Left lung (tissue), 10 donors: Measurements from ENCODE around the gene STXBP5L. TPM values are rescaled to one million over a fixed set of nuclear protein-coding genes. Genes with fewer than 3 reads are reported as not detected.
A peak's percentile ranks its signal among the peaks of the same experiment; 100 is the strongest.
"Not testable (repeated sequence)": the region's sequence is repeated elsewhere in the genome, so short reads cannot be mapped to it uniquely, and the experiment has no call there.

Source experiments
- ATAC-seq: fragments of 200-7000 bp; cut with Tn5 transposase; one replicate; pipeline ENCODE4 v1.9.1; 2020; ENCODE audit warnings: moderate library complexity
- DNase-seq, 4 donors: peaks; one replicate each; pipeline ENCODE4 v3.0.0-alpha.2; 2013 to 2020
- H3K27ac ChIP-seq, 2 donors: fragments of 200-600 bp; sonication (generic) in 1 of 2; one replicate each; pipeline versions ENCODE4 v1.5.0 to v1.8.0; 2020 to 2021
- H3K27me3 ChIP-seq, 2 donors: fragments of 200-600 bp; sonication (generic) in 1 of 2; one replicate each; pipeline versions ENCODE4 v1.5.0 to v1.8.0; 2020 to 2021
- H3K36me3 ChIP-seq, 2 donors: fragments of 200-600 bp; sonication (generic) in 1 of 2; one replicate each; pipeline versions ENCODE4 v1.5.0 to v1.8.0; 2020 to 2021
- H3K4me1 ChIP-seq, 2 donors: fragments of 200-600 bp; one replicate each; pipeline ENCODE4 v1.8.0; 2021
- H3K4me3 ChIP-seq, 2 donors: fragments of 200-600 bp; sonication (generic) in 1 of 2; one replicate each; pipeline versions ENCODE4 v1.5.0 to v1.8.0; 2020 to 2021; ENCODE audit warnings: mild to moderate bottlenecking in 1 of 2
- H3K9me3 ChIP-seq, 2 donors: fragments of 200-600 bp; sonication (generic) in 1 of 2; one replicate each; pipeline versions ENCODE4 v1.5.0 to v1.8.0; 2020 to 2021
- intact Hi-C, 2 donors: fragments of 100-400 bp; cut with DNase I; formaldehyde crosslinking; loops; one replicate each; pipeline versions ENCODE4 v1.11.2 to v1.14.2; 2022
- polyA plus RNA-seq, 6 donors: library from polyadenylated mRNA; unstranded; fragments of 120-200 nt; gene quantifications; one replicate each; pipeline ENCODE4 v1.2.1, GENCODE V29; 2013; ENCODE audit not compliant: insufficient read length in 6 of 6
- total RNA-seq, 2 donors: library from RNA; stranded (reverse); fragmentation: NEBNext Ultra II Directional; extraction: Animal tissue kit (Norgen Biotek cat#: 25700); gene quantifications; one replicate each; pipeline ENCODE4 v1.2.1, GENCODE V29; 2021
- TF ChIP-seq, protein P1 (sequence below), 2 donors: fragments of 200-600 bp; sonication (generic) in 1 of 2; IDR thresholded peaks; one replicate each; pipeline versions ENCODE4 v1.5.0 to v1.8.0; 2021; ENCODE audit warnings: antibody characterized with exemption in 2 of 2
- donor health status: DM: no; HTN: yes; CAD: no.
- donor health status: DM: no; HTN: no; CAD: no.

Gene STXBP5L
- total and polyA plus RNA-seq, 8 donors = 0.14 to 0.41 (median 0.17) TPM; not detected in 2

DNA sequence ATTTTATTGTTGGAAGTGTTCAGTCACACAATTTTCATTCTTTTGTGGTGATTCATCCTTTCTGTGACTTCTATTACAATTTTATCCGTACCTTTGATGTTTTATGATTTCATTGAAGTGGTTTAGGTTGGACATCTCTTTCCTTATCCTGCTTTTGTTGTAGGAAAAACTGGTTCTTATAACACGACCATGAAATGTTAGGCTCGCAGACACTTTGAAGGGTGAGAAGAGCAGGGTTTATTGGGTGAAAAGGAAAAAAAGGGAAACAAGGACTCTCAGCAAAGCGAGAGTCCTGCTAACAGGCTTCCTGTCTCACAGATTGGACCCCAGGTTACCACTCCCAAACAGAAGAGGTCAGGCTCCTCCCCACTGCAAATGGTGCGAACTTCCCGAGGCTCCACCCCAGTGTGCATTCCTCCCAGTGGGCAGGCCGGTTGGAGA lies 257.4 kb downstream of the STXBP5L start:
- Histone ChIP-seq H3K27me3 (no peaks in the 10 kb centered on the region), H3K4me3 (no peak overlapping the region), H3K4me1 (no peaks in the 10 kb centered on the region), H3K27ac (no peak overlapping the region), H3K36me3 (no peaks in the 10 kb centered on the region), H3K9me3 (peaks cover 0 to 14% of the 10 kb centered on the region in 2 donors)
- TF ChIP-seq, protein P1, sequence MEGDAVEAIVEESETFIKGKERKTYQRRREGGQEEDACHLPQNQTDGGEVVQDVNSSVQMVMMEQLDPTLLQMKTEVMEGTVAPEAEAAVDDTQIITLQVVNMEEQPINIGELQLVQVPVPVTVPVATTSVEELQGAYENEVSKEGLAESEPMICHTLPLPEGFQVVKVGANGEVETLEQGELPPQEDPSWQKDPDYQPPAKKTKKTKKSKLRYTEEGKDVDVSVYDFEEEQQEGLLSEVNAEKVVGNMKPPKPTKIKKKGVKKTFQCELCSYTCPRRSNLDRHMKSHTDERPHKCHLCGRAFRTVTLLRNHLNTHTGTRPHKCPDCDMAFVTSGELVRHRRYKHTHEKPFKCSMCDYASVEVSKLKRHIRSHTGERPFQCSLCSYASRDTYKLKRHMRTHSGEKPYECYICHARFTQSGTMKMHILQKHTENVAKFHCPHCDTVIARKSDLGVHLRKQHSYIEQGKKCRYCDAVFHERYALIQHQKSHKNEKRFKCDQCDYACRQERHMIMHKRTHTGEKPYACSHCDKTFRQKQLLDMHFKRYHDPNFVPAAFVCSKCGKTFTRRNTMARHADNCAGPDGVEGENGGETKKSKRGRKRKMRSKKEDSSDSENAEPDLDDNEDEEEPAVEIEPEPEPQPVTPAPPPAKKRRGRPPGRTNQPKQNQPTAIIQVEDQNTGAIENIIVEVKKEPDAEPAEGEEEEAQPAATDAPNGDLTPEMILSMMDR (IDR thresholded peaks at IDR 0.05) = no peak
- ATAC-seq (no peak), DNase-seq (peak in 1 of 4 donors; percentile 31)
- intact Hi-C loops = no loop called here

DNA sequence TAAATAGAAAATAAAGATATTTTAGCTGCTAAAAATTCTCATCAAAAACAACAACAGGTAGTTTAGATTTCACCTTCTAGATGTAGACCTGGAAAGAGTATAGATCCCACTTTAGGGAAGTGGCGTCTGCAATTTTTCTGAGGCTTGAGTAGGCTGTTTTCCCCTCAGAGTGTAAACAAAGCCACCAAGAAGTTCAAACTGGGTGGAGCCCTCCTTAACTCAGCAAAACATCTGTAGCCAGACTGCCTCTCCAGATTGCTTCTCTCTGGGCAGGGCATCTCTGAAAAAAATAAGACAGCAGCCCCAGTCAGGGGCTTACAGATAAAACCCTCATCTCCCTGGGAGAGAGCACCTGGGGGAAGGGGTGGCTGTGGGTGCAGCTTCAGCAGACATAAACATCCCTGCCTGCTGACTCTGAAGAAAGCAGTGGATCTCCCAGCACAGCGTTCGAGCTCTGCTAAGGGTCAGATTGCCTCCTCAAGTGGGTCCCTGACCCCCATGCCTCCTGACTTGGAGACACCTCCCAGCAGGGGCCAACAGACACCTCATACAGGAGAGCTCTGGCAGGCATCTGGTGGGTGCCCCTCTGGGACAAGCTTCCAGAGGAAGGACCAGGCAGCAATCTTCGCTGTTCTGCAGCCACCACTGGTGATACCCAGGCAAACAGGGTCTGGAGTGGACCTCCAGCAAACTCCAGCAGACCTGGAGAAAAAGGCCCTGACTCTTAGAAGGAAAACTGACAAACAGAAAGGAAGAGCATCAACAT lies 259.6 kb downstream of the STXBP5L start:
- intact Hi-C loops = no loop called here
- Histone ChIP-seq H3K36me3 (no peaks in the 10 kb centered on the region), H3K4me3 (no peak overlapping the region), H3K4me1 (no peaks in the 10 kb centered on the region), H3K9me3 (peaks cover 0 to 24% of the 10 kb centered on the region in 2 donors), H3K27ac (no peak overlapping the region), H3K27me3 (no peaks in the 10 kb centered on the region)
- TF ChIP-seq, protein P1 (IDR thresholded peaks at IDR 0.05) = no peak
- ATAC-seq = no peak
- DNase-seq = peak in 1 of 4 donors; percentile 17

DNA sequence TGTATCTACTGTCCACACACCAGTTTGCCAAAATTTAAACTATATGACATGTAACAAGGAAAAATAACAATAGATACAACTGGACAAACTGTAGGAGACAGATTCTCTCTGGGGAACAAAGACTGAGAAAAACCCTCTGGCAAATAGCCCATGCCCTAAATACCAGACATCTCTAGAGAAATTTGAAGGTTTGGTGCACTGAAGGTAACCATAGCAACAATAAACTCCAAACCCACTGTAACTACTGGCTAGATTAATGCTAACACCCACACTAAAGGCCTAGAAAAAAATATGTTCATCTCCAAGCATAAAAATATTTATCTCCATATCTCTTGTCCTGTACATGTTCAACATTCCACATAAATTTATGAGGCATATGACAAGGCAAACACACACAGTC lies 267.1 kb downstream of the STXBP5L start:
- Histone ChIP-seq H3K9me3 (peaks cover 0 to 37% of the 10 kb centered on the region in 2 donors), H3K27me3 (no peaks in the 10 kb centered on the region), H3K4me1 (no peaks in the 10 kb centered on the region), H3K27ac (no peak overlapping the region), H3K36me3 (no peaks in the 10 kb centered on the region), H3K4me3 (no peak overlapping the region)
- TF ChIP-seq, protein P1 (IDR thresholded peaks at IDR 0.05) = no peak
- ATAC-seq (no peak), DNase-seq (peak in 1 of 4 donors; percentile 0)
- intact Hi-C loops = no loop called here

DNA sequence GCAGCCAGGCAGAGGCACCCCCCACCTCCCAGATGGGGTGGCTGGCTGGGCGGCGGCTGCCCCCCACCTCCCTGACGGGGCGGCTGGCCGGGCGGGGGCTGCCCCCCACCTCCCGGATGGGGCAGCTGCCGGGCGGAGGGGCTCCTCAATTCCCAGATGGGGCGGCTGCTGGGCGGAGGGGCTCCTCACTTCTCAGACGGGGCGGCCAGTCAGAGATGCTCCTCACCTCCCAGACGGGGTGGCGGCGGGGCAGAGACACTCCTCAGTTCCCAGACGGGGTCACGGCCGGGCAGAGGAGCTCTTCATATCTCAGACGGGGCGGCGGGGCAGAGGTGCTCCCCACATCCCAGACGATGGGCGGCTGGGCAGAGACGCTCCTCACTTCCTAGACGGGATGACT lies 282.6 kb downstream of the STXBP5L start:
- peak in 1 of 4 donors; percentile 59 for DNase-seq
- H3K27ac ChIP-seq, H3K27me3 ChIP-seq, H3K4me3 ChIP-seq, H3K36me3 ChIP-seq, ATAC-seq, intact Hi-C loops, H3K4me1 ChIP-seq: not testable (repeated sequence)
- peaks cover 0 to 41% of the 10 kb centered on the region in 2 donors for H3K9me3 ChIP-seq

DNA sequence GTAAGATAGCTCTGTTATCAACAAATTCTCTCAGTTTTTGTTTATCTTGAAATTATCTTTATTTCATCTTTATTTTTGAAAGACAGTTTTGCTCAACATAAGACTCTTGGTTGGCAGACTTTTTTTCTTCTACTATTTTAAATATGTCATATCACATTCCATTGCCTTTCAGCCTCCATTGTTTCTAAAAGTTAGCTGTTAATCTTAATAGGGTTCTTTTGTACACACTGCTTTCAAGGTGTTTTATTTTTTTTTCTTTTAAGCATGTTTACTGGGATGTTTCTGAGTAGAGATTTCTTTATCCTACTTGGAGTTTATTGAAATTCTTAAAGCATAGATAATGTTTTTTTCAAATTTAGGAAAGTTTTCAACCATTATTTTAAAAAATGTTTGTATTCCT lies 294.6 kb downstream of the STXBP5L start:
- intact Hi-C loops = no loop called here
- DNase-seq = no peak
- Histone ChIP-seq H3K27me3 (no peaks in the 10 kb centered on the region), H3K9me3 (peaks cover 0 to 27% of the 10 kb centered on the region in 2 donors), H3K4me3 (no peak overlapping the region), H3K27ac (no peak overlapping the region), H3K36me3 (no peaks in the 10 kb centered on the region), H3K4me1 (no peaks in the 10 kb centered on the region)
- TF ChIP-seq, protein P1 (IDR thresholded peaks at IDR 0.05) = no peak
- ATAC-seq = no peak
